ENCODE data around the gene CASP10. TPM values are rescaled to one million over a fixed set of nuclear protein-coding genes. Genes with fewer than 3 reads are reported as not detected.
A peak's percentile ranks its signal among the peaks of the same experiment; 100 is the strongest.

Gene CASP10
- total RNA-seq, 1 donor from 2014 or later: 31.6 TPM

DNA sequence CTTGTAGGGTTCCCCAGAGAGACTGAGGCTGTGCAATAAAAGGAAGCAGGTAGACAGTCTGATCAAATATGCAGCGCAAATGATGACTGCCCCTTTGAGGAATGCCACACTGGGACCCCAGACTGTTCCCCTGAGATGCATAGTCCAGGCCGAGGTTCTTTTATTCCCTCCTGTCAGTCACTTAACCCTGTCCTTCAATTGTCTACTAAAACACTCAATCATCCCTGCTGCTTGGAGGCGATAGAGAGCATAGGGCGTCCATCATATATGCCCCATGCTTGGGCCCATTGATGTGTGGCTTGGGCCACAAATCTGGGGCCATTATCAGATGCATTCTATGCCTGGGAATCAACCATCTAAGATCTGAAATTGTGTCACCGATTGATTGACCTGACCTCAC lies 61.9 kb downstream of the CASP10 start:
- DNase-seq (no peak), ATAC-seq (no peak)
- no peak overlapping the region for H3K4me3 ChIP-seq
- intact Hi-C loops (cut with DNase I): no loop called here
- H3K9me3 ChIP-seq: no peaks in the 10 kb centered on the region
- no peak overlapping the region for H3K27ac ChIP-seq
- TF ChIP-seq, protein P1, sequence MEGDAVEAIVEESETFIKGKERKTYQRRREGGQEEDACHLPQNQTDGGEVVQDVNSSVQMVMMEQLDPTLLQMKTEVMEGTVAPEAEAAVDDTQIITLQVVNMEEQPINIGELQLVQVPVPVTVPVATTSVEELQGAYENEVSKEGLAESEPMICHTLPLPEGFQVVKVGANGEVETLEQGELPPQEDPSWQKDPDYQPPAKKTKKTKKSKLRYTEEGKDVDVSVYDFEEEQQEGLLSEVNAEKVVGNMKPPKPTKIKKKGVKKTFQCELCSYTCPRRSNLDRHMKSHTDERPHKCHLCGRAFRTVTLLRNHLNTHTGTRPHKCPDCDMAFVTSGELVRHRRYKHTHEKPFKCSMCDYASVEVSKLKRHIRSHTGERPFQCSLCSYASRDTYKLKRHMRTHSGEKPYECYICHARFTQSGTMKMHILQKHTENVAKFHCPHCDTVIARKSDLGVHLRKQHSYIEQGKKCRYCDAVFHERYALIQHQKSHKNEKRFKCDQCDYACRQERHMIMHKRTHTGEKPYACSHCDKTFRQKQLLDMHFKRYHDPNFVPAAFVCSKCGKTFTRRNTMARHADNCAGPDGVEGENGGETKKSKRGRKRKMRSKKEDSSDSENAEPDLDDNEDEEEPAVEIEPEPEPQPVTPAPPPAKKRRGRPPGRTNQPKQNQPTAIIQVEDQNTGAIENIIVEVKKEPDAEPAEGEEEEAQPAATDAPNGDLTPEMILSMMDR (IDR thresholded peaks at IDR 0.05): no peak
- peaks cover 4% of the 10 kb centered on the region for H3K4me1 ChIP-seq
- no peaks in the 10 kb centered on the region for H3K36me3 ChIP-seq
- H3K27me3 ChIP-seq: no peaks in the 10 kb centered on the region

DNA sequence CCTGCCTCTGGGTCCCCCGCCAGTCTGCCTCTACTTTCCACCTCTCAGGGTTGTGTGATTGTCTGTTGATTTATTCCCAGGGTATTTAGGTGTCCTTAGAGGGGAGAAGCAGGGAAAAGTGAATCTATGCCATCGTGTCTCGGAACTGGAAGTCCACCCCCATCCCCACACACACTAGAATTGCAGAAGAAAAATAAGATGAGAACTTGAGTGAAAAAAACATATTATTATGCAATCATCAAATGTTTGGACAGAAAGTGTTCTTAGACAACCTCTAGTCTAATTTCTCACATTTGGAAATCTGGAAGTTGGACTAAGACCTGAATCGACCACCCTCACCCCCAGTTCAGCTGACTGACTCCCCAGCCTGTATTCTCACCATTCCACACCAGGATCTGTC lies 63.3 kb downstream of the CASP10 start:
- no peaks in the 10 kb centered on the region for H3K27me3 ChIP-seq
- no peaks in the 10 kb centered on the region for H3K9me3 ChIP-seq
- H3K27ac ChIP-seq: peak overlapping the region; percentile 75
- H3K4me1 ChIP-seq: peaks cover 4% of the 10 kb centered on the region
- no peak overlapping the region for H3K4me3 ChIP-seq
- ATAC-seq (peak; percentile 65), DNase-seq (no peak)
- H3K36me3 ChIP-seq: no peaks in the 10 kb centered on the region
- TF ChIP-seq, protein P1 (IDR thresholded peaks at IDR 0.05): no peak
- intact Hi-C loops (cut with DNase I): no loop called here

DNA sequence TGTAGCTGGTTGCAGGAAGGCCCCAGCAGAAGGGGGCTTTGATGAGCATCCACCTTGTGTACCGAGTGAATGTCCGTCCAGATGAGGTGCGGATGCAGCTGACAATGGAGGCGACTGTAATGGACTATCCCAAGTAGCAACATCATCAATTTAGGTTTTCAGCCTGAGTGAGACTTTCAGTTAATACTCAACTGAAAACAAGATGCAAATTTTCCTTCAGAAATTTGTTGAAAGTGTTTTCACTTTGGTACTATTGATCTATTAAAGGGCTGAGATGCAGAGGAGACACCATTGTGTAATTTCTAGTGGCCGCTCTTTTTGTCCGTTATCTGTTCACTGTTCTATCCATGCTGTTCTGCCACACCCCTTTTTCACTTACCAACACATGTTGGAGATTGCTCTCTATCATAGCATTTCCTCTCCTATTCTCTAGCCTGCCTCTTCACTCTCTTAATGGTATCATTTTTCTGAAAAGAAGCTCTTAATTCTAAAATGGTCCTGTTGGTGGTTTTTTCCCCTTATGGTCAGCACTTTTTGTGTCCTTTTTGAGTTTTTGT lies 65.4 kb downstream of the CASP10 start:
- Histone ChIP-seq H3K4me1 (peaks cover 9% of the 10 kb centered on the region), H3K27ac (no peak overlapping the region), H3K27me3 (no peaks in the 10 kb centered on the region), H3K36me3 (no peaks in the 10 kb centered on the region), H3K9me3 (no peaks in the 10 kb centered on the region), H3K4me3 (no peak overlapping the region)
- DNase-seq (no peak), ATAC-seq (no peak)
- TF ChIP-seq, protein P1 (IDR thresholded peaks at IDR 0.05): no peak
- intact Hi-C loops (cut with DNase I): no loop called here

DNA sequence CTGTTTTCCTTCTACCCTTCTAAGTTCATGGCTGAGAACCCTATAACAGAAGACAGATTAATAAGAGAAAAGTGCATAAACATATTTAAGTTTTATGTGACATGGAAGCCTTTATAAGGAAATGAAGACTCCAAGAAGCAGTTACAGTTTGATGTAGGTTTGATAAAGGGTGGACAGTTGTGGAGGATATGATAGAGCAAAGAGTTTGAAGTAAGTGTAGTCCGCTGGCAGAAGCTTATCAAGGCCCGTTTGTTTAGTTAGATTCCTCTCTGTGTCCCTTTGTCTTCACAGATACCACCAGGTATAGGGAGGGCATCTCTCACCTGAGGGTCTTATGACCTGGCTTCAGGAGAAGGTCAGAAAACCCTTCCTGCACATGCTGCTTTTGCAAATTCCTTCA lies 66.9 kb downstream of the CASP10 start:
- no peak overlapping the region for H3K27ac ChIP-seq
- ATAC-seq (no peak), DNase-seq (no peak)
- no peaks in the 10 kb centered on the region for H3K27me3 ChIP-seq
- TF ChIP-seq, protein P1 (IDR thresholded peaks at IDR 0.05): no peak
- H3K4me1 ChIP-seq: peaks cover 23% of the 10 kb centered on the region
- no peak overlapping the region for H3K4me3 ChIP-seq
- intact Hi-C loops (cut with DNase I): no loop called here
- no peaks in the 10 kb centered on the region for H3K9me3 ChIP-seq
- no peaks in the 10 kb centered on the region for H3K36me3 ChIP-seq

DNA sequence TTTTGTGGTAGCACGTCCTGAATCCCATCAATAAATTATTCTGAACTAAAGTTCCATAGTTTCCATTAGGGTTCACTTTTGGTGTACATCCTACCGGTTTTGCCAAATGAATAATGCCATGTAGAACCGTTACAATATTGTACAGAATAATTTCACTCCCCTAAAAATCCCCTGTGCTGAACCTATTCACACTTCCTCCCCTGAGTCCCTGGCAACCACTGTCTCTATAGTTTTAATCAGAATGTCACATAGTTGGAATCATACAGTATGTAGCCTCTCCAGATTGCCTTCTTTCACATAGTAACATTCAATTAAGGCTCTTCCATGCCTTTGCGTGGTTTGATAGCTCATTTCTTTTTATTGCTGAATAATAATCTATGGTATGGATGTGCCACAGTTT lies 67.8 kb downstream of the CASP10 start:
- Histone ChIP-seq H3K27me3 (no peaks in the 10 kb centered on the region), H3K27ac (no peak overlapping the region), H3K4me1 (peaks cover 32% of the 10 kb centered on the region), H3K4me3 (no peak overlapping the region), H3K9me3 (no peaks in the 10 kb centered on the region), H3K36me3 (no peaks in the 10 kb centered on the region)
- intact Hi-C loops (cut with DNase I): no loop called here
- ATAC-seq: no peak
- TF ChIP-seq, protein P1 (IDR thresholded peaks at IDR 0.05): no peak
- DNase-seq: no peak
